Type B pancreatic cell (in vitro differentiated cells): Measurements from ENCODE around the gene TCAF1. TPM values are rescaled to one million over a fixed set of nuclear protein-coding genes. Genes with fewer than 3 reads are reported as not detected.

Experiments used
- DNase-seq: peaks from one replicate; pipeline ENCODE4 v3.0.0; 2021; ENCODE audit warnings: mixed read lengths; ENCODE audit not compliant: unreplicated experiment; ENCODE audit errors: extremely low spot score
- H3K27ac Mint-ChIP-seq: 2 replicates; pipeline ENCODE4 v1.8.0; 2021; ENCODE audit warnings: mild to moderate bottlenecking, mixed read lengths
- H3K27me3 Mint-ChIP-seq: 2 replicates; pipeline ENCODE4 v1.8.0; 2021; ENCODE audit warnings: mixed read lengths
- H3K36me3 Mint-ChIP-seq: 2 replicates; pipeline ENCODE4 v1.8.0; 2021; ENCODE audit warnings: mixed read lengths
- H3K4me1 Mint-ChIP-seq: one replicate; pipeline ENCODE4 v1.8.0; 2021; ENCODE audit warnings: mixed read lengths; ENCODE audit not compliant: unreplicated experiment
- H3K4me3 Mint-ChIP-seq: 2 replicates; pipeline ENCODE4 v1.8.0; 2021; ENCODE audit warnings: mild to moderate bottlenecking, mixed read lengths
- H3K9me3 Mint-ChIP-seq: 2 replicates; pipeline ENCODE4 v1.8.0; 2021; ENCODE audit warnings: mixed read lengths
- CTCF ChIP-seq: fragments of 200-600 bp; sonication (generic); conservative IDR thresholded peaks from 2 replicates; pipeline ENCODE4 v1.5.0; 2021; ENCODE audit warnings: antibody characterized with exemption, mild to moderate bottlenecking
- total RNA-seq: library from RNA; stranded (reverse); gene quantifications from 2 replicates; pipeline ENCODE4 v1.2.1, GENCODE V29; 2021; ENCODE audit warnings: low replicate concordance

TCAF1 gene
- total RNA-seq, 1 donor from 2014 or later, result 71.2 TPM

- Mint-ChIP-seq H3K4me1 (peaks cover 19% of the 10 kb centered on the region), H3K27ac (no peak overlapping the region), H3K36me3 (peaks cover 4% of the 10 kb centered on the region), H3K9me3 (no peaks in the 10 kb centered on the region), H3K27me3 (no peaks in the 10 kb centered on the region), H3K4me3 (no peak overlapping the region)
- no peak for DNase-seq
- TF ChIP-seq CTCF, result no peak
Measured at GRCh38 chr7:143898810-143899209, 3.2 kb downstream of the TCAF1 start.

GRCh38 chr7:143896667-143897066 is 5.3 kb downstream of the TCAF1 start:
- H3K36me3 Mint-ChIP-seq, result peaks cover 4% of the 10 kb centered on the region
- peaks cover 15% of the 10 kb centered on the region for H3K4me1 Mint-ChIP-seq
- no peak for TF ChIP-seq CTCF
- no peak overlapping the region for H3K4me3 Mint-ChIP-seq
- H3K27ac Mint-ChIP-seq, result no peak overlapping the region
- no peaks in the 10 kb centered on the region for H3K27me3 Mint-ChIP-seq
- no peak for DNase-seq
- H3K9me3 Mint-ChIP-seq, result no peaks in the 10 kb centered on the region

GRCh38 chr7:143892527-143893300 is 9.3 kb downstream of the TCAF1 start:
- DNase-seq, result no peak
- H3K9me3 Mint-ChIP-seq, result no peaks in the 10 kb centered on the region
- TF ChIP-seq CTCF, result peak; percentile 40
- peak overlapping the region; percentile 44 for H3K4me3 Mint-ChIP-seq
- no peaks in the 10 kb centered on the region for H3K27me3 Mint-ChIP-seq
- no peaks in the 10 kb centered on the region for H3K4me1 Mint-ChIP-seq
- H3K27ac Mint-ChIP-seq, result no peak overlapping the region
- peaks cover 25% of the 10 kb centered on the region for H3K36me3 Mint-ChIP-seq

GRCh38 chr7:143891457-143891856 is 10.5 kb downstream of the TCAF1 start:
- no peaks in the 10 kb centered on the region for H3K27me3 Mint-ChIP-seq
- no peak for DNase-seq
- H3K36me3 Mint-ChIP-seq, result peaks cover 25% of the 10 kb centered on the region
- H3K27ac Mint-ChIP-seq, result no peak overlapping the region
- H3K4me3 Mint-ChIP-seq, result no peak overlapping the region
- no peaks in the 10 kb centered on the region for H3K4me1 Mint-ChIP-seq
- no peaks in the 10 kb centered on the region for H3K9me3 Mint-ChIP-seq
- no peak for TF ChIP-seq CTCF

GRCh38 chr7:143890558-143890957 is 11.4 kb downstream of the TCAF1 start:
- Mint-ChIP-seq H3K36me3 (peaks cover 25% of the 10 kb centered on the region), H3K4me1 (no peaks in the 10 kb centered on the region), H3K27me3 (no peaks in the 10 kb centered on the region), H3K4me3 (no peak overlapping the region), H3K27ac (no peak overlapping the region), H3K9me3 (no peaks in the 10 kb centered on the region)
- TF ChIP-seq CTCF, result no peak
- DNase-seq, result no peak
